ENCODE data around the gene CINP.

CINP gene

GRCh38 chr14:102390064-102390855 is 27.6 kb upstream of the CINP start:
- TF ChIP-seq CTCF (IDR thresholded peaks at IDR 0.05; ENCODE audit: low read depth, low read length), result no peak
- no peak for DNase-seq (ENCODE audit: extremely low read depth, low read depth)

GRCh38 chr14:102389246-102389645 is 26.6 kb upstream of the CINP start:
- no peak for DNase-seq (ENCODE audit: extremely low read depth, low read depth)
- TF ChIP-seq CTCF (IDR thresholded peaks at IDR 0.05; ENCODE audit: low read depth, low read length), result no peak

GRCh38 chr14:102387086-102387485 is 24.4 kb upstream of the CINP start:
- DNase-seq (ENCODE audit: extremely low read depth, low read depth), result no peak
- TF ChIP-seq CTCF (IDR thresholded peaks at IDR 0.05; ENCODE audit: low read depth, low read length), result no peak

GRCh38 chr14:102378830-102379229 is 16.1 kb upstream of the CINP start:
- DNase-seq (ENCODE audit: extremely low read depth, low read depth), result no peak
- no peak for TF ChIP-seq CTCF (IDR thresholded peaks at IDR 0.05; ENCODE audit: low read depth, low read length)

GRCh38 chr14:102377696-102378095 is 15.0 kb upstream of the CINP start:
- TF ChIP-seq CTCF (IDR thresholded peaks at IDR 0.05; ENCODE audit: low read depth, low read length), result no peak
- DNase-seq (ENCODE audit: extremely low read depth, low read depth), result no peak

GRCh38 chr14:102375119-102375518 is 12.4 kb upstream of the CINP start:
- TF ChIP-seq CTCF (IDR thresholded peaks at IDR 0.05; ENCODE audit: low read depth, low read length), result no peak
- DNase-seq (ENCODE audit: extremely low read depth, low read depth), result no peak

- no peak for TF ChIP-seq CTCF (IDR thresholded peaks at IDR 0.05; ENCODE audit: low read depth, low read length)
Observed at GRCh38 chr14:102374264-102374663, 11.6 kb upstream of the CINP start.

More at GRCh38 chr14:102374264-102374663, 11.6 kb upstream of the CINP start:
- no peak for DNase-seq (ENCODE audit: extremely low read depth, low read depth)

All from AG09319 (cell line).